HG02884 (cell line): ENCODE measurements around the gene KIF16B.

ENCODE experiments used
- ATAC-seq: cut with Tn5 transposase; IDR thresholded peaks from one replicate; pipeline ENCODE4 v1.9.1; 2021; ENCODE audit warnings: mild to moderate bottlenecking, moderate library complexity; ENCODE audit not compliant: unreplicated experiment

The KIF16B gene

GRCh38 chr20:16367948-16368560 is 205.2 kb downstream of the KIF16B start:
- ATAC-seq, result no peak

GRCh38 chr20:16366529-16366928 is 206.7 kb downstream of the KIF16B start:
- no peak for ATAC-seq

- ATAC-seq, result no peak
These were observed 208.9 kb downstream of the KIF16B start for GRCh38 chr20:16364320-16364687.

- no peak for ATAC-seq
These were observed 209.5 kb downstream of the KIF16B start for GRCh38 chr20:16363506-16364319.

- ATAC-seq, result no peak
These were observed 210.6 kb downstream of the KIF16B start for GRCh38 chr20:16362642-16363041.

GRCh38 chr20:16360668-16361067 is 212.6 kb downstream of the KIF16B start:
- ATAC-seq, result no peak

GRCh38 chr20:16353417-16353781 is 219.8 kb downstream of the KIF16B start:
- ATAC-seq, result no peak

GRCh38 chr20:16352751-16353416 is 220.4 kb downstream of the KIF16B start:
- ATAC-seq, result no peak

- ATAC-seq, result no peak
These were observed 220.9 kb downstream of the KIF16B start for GRCh38 chr20:16352321-16352720.

GRCh38 chr20:16351415-16351814 is 221.8 kb downstream of the KIF16B start:
- no peak for ATAC-seq

GRCh38 chr20:16350465-16350864 is 222.8 kb downstream of the KIF16B start:
- ATAC-seq, result no peak

GRCh38 chr20:16349523-16350260 is 223.6 kb downstream of the KIF16B start:
- no peak for ATAC-seq

- no peak for ATAC-seq
These were observed 226.3 kb downstream of the KIF16B start for GRCh38 chr20:16346956-16347355.

- ATAC-seq, result no peak
These were observed 235.5 kb downstream of the KIF16B start for GRCh38 chr20:16337707-16338106.

- no peak for ATAC-seq
These were observed 245.6 kb downstream of the KIF16B start for GRCh38 chr20:16327606-16328005.

GRCh38 chr20:16321291-16321690 is 252.0 kb downstream of the KIF16B start:
- ATAC-seq, result no peak

- ATAC-seq, result peak; percentile 44
These were observed 255.5 kb downstream of the KIF16B start for GRCh38 chr20:16317445-16318362.

- ATAC-seq, result no peak
These were observed 256.7 kb downstream of the KIF16B start for GRCh38 chr20:16316513-16316912.

GRCh38 chr20:16314748-16315159 is 258.5 kb downstream of the KIF16B start:
- no peak for ATAC-seq

- ATAC-seq, result peak; percentile 55
These were observed 258.9 kb downstream of the KIF16B start for GRCh38 chr20:16314320-16314719.
